Measurements from ENCODE around the gene NLRP6.
"Not testable (repeated sequence)": the region's sequence is repeated elsewhere in the genome, so short reads cannot be mapped to it uniquely, and the experiment has no call there.

The NLRP6 gene

DNA sequence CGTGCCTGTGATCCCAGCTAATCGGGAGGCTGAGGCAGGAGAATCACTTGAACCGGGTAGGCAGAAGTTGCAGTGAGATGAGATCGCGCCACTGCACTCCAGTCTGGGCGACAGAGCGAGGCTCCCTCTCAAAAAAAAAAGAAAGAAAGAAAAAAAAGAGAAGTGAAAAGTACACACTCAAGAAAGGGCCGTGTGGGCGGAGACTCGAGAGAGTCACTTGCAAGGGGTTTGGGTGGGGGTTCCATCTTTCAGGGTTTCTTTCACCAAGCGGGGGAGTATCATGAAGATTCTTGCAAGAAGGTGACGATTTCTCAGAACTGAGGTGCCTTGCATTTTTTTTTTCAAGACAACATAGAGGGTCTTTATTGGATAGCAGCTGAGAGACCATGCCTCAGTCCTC lies 25.2 kb downstream of the NLRP6 start:
- H3K9me3 Mint-ChIP-seq (ENCODE audit: low read depth): no peaks in the 10 kb centered on the region
- peak overlapping the region; percentile 91 for H3K27ac Mint-ChIP-seq
- no peaks in the 10 kb centered on the region for H3K27me3 Mint-ChIP-seq
- peak overlapping the region; percentile 14 for H3K4me3 Mint-ChIP-seq
- peaks cover 52% of the 10 kb centered on the region for H3K4me1 Mint-ChIP-seq (ENCODE audit: low read depth)
- no peaks in the 10 kb centered on the region for H3K36me3 Mint-ChIP-seq

- Mint-ChIP-seq H3K9me3 (ENCODE audit: low read depth) (no peaks in the 10 kb centered on the region), H3K4me1 (ENCODE audit: low read depth) (peaks cover 53% of the 10 kb centered on the region), H3K36me3 (no peaks in the 10 kb centered on the region), H3K4me3 (no peak overlapping the region), H3K27ac (no peak overlapping the region), H3K27me3 (no peaks in the 10 kb centered on the region)
Measured at GRCh38 chr11:304061-304506, 25.9 kb downstream of the NLRP6 start.

GRCh38 chr11:304915-305843 lies 27.0 kb downstream of the NLRP6 start:
- Mint-ChIP-seq H3K4me1 (ENCODE audit: low read depth) (peaks cover 56% of the 10 kb centered on the region), H3K27me3 (no peaks in the 10 kb centered on the region), H3K4me3 (no peak overlapping the region), H3K27ac (peak overlapping the region; percentile 51), H3K9me3 (ENCODE audit: low read depth) (no peaks in the 10 kb centered on the region), H3K36me3 (no peaks in the 10 kb centered on the region)

GRCh38 chr11:305844-306211 lies 27.6 kb downstream of the NLRP6 start:
- Mint-ChIP-seq H3K27ac (peak overlapping the region; percentile 51), H3K4me3 (no peak overlapping the region), H3K36me3 (no peaks in the 10 kb centered on the region), H3K27me3 (no peaks in the 10 kb centered on the region), H3K9me3 (ENCODE audit: low read depth) (no peaks in the 10 kb centered on the region), H3K4me1 (ENCODE audit: low read depth) (peaks cover 51% of the 10 kb centered on the region)

DNA sequence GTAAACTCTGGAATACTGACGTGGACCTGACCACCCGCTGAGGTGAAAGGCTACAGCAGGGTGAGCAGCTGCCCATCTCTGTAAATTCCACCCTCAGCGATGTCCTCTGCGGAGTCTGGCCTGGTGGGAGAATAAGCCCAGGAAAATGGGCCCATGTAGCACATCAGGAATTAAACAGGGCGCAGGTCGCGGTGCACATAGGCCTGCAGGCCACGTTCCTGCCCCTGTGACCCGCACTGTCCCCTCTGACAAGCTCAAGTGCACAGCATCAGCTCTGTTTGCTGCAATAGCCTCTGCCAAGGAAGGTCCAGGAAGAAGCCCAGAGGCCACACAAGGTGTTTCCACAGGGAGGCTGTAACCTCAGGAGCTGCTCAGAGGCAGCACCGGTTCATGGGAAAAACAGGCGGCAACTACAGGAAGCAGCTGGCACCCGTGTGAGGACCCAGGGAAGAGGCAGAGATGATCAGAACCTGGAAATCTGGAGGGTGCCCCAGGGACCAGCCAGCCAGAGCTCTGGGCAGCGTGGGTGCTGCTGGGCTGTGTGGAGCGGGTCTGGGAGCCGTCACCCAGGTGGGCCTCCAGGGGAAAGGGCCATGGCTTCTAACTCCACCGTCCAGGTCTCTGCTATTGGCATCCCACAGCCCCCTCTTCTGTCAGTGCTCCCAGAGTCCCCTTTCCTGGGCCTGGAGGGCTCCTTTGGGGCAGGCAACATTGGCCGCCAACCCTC lies 28.6 kb downstream of the NLRP6 start:
- Mint-ChIP-seq H3K27me3 (no peaks in the 10 kb centered on the region), H3K4me3 (peak overlapping the region; percentile 58), H3K27ac (no peak overlapping the region), H3K36me3 (no peaks in the 10 kb centered on the region), H3K9me3 (ENCODE audit: low read depth) (no peaks in the 10 kb centered on the region), H3K4me1 (ENCODE audit: low read depth) (peaks cover 50% of the 10 kb centered on the region)

GRCh38 chr11:307766-308708 lies 29.8 kb downstream of the NLRP6 start, which contains the start of gene IFITM2:
Gene IFITM2, plus strand, starts transcription at chr11:307816. Its CDS starts 377 bp downstream, at chr11:308193.
- H3K9me3 Mint-ChIP-seq (ENCODE audit: low read depth); H3K27me3 Mint-ChIP-seq; H3K36me3 Mint-ChIP-seq: not testable (repeated sequence)
- peak within 1 kb of the TSS; percentile 93 for H3K27ac Mint-ChIP-seq
- H3K4me3 Mint-ChIP-seq: peak within 1 kb of the TSS; percentile 91
- peaks cover 54% of the 10 kb centered on the region for H3K4me1 Mint-ChIP-seq (ENCODE audit: low read depth)

DNA sequence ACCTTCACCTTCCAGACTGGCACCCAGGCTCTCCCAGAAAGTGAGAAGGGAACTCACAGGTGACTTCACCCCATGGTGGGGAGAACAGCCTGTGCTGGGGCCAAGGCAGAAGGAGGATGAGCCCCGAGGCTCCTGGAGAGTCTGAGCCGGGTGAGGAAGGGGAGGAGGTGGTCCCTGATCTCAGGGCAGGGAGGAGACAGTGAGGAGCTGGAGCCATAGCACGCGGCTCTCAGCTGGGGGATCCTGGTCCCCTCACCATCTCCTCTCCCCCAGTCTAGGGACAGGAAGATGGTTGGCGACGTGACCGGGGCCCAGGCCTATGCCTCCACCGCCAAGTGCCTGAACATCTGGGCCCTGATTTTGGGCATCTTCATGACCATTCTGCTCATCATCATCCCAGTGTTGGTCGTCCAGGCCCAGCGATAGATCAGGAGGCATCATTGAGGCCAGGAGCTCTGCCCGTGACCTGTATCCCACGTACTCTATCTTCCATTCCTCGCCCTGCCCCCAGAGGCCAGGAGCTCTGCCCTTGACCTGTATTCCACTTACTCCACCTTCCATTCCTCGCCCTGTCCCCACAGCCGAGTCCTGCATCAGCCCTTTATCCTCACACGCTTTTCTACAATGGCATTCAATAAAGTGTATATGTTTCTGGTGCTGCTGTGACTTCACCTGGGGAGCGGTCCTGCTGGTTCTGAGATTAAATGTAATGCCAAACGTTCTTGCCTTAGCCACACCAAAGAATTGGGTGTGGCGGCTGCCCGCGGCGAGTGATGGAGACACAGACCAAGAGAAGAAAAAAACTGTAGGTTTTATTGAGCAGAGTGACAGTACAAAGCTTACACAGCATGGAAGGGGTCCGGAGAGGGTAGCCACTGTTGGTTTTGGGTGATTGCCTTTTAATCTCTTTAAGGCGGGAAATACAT lies 30.8 kb downstream of the NLRP6 start:
- peak overlapping the region; percentile 91 for H3K4me3 Mint-ChIP-seq
- not testable (repeated sequence) for H3K36me3 Mint-ChIP-seq; H3K27me3 Mint-ChIP-seq; H3K9me3 Mint-ChIP-seq (ENCODE audit: low read depth)
- peaks cover 54% of the 10 kb centered on the region for H3K4me1 Mint-ChIP-seq (ENCODE audit: low read depth)
- H3K27ac Mint-ChIP-seq: peak overlapping the region; percentile 93

DNA sequence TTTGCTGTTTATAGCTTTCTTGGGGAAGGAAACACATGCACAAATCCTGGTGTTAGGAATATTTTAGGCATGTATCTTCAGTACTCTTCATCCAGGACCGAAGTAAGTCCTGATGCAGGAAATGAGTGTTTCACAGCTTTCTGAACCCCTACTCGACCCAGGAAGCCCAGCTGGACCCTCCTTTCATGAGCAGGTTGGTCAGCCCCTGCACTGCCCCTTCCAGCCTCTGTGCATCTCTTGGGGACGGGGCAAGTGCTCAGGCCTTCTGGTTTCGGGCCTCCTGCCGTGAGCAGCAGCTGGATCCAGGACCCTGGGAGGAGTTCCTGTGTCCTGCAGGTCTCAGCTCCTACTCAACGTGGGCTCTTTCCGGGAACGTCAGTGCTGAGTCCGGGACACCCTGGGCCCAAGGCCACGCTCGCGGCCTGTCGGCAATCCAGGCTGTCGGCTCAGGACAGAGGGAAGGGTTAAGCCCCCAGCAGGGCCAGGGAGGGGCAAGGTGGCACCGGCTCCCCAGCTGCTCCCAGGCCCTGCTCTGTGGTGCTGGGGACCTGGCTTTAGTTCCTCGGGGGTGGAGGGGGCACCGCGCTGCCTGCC lies 31.9 kb downstream of the NLRP6 start:
- H3K9me3 Mint-ChIP-seq (ENCODE audit: low read depth); H3K36me3 Mint-ChIP-seq; H3K27me3 Mint-ChIP-seq: not testable (repeated sequence)
- Mint-ChIP-seq H3K4me3 (peak overlapping the region; percentile 91), H3K27ac (peak overlapping the region; percentile 93), H3K4me1 (ENCODE audit: low read depth) (peaks cover 53% of the 10 kb centered on the region)

DNA sequence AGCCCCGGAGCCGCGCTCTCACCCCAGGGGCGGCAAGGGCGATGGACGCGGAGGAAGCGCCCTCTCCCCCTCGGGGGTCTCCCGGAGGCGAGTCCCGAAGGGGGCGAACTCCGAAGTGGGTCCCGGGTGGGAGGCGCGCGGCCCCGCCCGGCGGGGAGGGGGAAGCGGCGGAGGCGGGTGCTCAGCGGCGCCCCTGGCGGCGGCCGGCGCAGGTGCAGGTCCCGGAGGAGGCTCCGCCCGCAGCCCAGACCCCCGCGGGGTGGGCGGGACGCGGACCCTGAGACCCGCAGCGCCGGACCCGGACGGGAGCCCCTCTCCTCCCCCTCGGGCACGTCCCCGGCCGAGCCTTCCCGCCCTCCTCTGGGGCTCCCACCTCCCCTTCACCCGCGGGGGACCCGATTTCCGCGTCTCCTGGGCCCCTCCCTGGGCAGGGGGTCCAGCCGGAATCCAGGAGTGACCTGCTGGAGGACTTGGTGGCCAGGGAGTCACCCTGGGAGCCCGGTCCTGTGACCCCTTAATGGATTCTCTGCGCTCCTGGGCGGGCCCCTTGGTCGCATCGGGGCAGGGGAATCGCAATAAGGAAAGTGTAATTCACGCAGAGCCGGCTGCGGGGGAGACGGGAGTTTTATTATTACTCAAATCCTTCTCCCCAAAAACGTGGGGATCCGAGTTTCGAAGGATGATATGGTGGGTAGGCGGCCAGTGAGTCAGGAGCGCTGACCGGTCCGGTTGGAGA lies 33.0 kb downstream of the NLRP6 start:
- not testable (repeated sequence) for H3K9me3 Mint-ChIP-seq (ENCODE audit: low read depth); H3K36me3 Mint-ChIP-seq; H3K27me3 Mint-ChIP-seq
- H3K27ac Mint-ChIP-seq: peak overlapping the region; percentile 96
- peak overlapping the region; percentile 95 for H3K4me3 Mint-ChIP-seq
- peaks cover 45% of the 10 kb centered on the region for H3K4me1 Mint-ChIP-seq (ENCODE audit: low read depth)

DNA sequence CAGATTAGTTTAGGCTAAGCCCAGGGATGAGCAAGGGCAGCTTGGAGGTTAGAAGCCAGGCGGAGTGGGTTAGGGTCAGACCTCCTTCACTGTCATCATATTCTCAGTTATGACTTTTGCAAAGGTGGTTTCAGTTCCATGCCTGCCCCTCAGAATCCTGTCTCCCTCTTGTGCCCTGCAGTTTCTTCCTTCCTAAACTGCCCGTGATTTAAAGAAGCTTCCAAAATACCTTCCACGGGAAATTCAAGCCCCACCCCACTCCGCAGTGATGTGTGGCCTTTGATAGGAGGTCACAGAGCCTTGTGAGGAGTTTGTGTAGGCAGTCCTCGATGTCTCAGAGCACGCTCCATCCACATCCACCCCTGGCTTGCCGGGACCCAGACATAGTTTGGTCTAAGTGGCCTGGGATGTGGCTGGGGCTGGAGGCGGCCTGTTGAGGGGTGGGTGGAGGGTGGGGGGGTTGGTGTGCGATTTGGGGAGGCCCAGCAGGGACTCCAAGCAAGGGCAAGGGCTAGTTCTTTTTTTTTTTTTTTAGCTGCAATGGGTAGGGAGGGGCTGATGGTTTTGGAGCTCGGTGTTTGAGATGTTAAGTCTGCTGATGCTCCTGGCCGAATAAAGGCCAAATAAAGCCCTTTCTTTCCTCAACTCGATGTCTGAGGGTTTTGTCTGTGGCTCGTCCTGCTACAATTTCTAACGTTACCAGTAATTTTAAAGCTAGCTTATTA lies 34.0 kb downstream of the NLRP6 start:
- Mint-ChIP-seq H3K9me3 (ENCODE audit: low read depth) (no peaks in the 10 kb centered on the region), H3K36me3 (no peaks in the 10 kb centered on the region), H3K4me1 (ENCODE audit: low read depth) (peaks cover 50% of the 10 kb centered on the region), H3K27me3 (no peaks in the 10 kb centered on the region), H3K4me3 (peak overlapping the region; percentile 95), H3K27ac (peak overlapping the region; percentile 96)

GRCh38 chr11:313304-313786 lies 35.1 kb downstream of the NLRP6 start:
- H3K4me3 Mint-ChIP-seq: peak overlapping the region; percentile 95
- H3K27me3 Mint-ChIP-seq: no peaks in the 10 kb centered on the region
- H3K27ac Mint-ChIP-seq: peak overlapping the region; percentile 96
- no peaks in the 10 kb centered on the region for H3K9me3 Mint-ChIP-seq (ENCODE audit: low read depth)
- H3K36me3 Mint-ChIP-seq: no peaks in the 10 kb centered on the region
- H3K4me1 Mint-ChIP-seq (ENCODE audit: low read depth): peaks cover 50% of the 10 kb centered on the region

- H3K27me3 Mint-ChIP-seq: no peaks in the 10 kb centered on the region
- peak within 1 kb of the TSS; percentile 95 for H3K4me3 Mint-ChIP-seq
- peaks cover 47% of the 10 kb centered on the region for H3K4me1 Mint-ChIP-seq (ENCODE audit: low read depth)
- no peaks in the 10 kb centered on the region for H3K9me3 Mint-ChIP-seq (ENCODE audit: low read depth)
- peak within 1 kb of the TSS; percentile 96 for H3K27ac Mint-ChIP-seq
- no peaks in the 10 kb centered on the region for H3K36me3 Mint-ChIP-seq
Measured at GRCh38 chr11:313787-314553, 35.8 kb downstream of the NLRP6 start, which contains the start of gene IFITM1. Gene IFITM1, plus strand, starts transcription at chr11:314040. Its CDS starts 131 bp downstream, at chr11:314171.

Measured in activated naive CD8-positive, alpha-beta T cell (primary cell).